ENCODE results near the gene CD24.

DNA sequence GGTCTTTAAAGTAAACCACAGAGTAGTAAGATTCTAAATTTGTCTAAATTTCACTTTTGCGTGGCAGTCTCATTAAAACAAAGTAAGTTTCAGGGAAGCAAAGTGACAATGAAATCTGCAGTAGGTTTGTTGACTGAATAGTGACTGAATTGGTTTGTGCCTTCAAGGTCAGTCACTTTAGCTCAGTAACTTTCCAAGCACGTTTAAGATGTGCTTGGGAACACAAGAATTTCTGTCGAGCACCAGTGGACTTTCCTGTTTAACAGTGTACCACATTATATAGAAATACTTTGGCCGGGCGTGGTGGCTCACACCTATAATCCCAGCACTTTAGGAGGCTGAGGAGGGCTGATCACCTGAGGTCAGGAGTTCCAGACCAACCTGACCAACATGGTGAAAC is 1.7 kb upstream of the CD24 start:
- TF ChIP-seq CEBPB (IDR thresholded peaks at IDR 0.05) (no peak), RAD21 (IDR thresholded peaks at IDR 0.05; ENCODE audit: low read depth) (no peak), CREB1 (IDR thresholded peaks at IDR 0.05; ENCODE audit: low read depth) (no peak), TAF1 (IDR thresholded peaks at IDR 0.05; ENCODE audit: low read depth) (no peak), EP300 (IDR thresholded peaks at IDR 0.05; ENCODE audit: borderline replicate concordance) (no peak), YY1 (IDR thresholded peaks at IDR 0.05; ENCODE audit: low read depth) (no peak), EGR1 (IDR thresholded peaks at IDR 0.05) (no peak), NFIC (IDR thresholded peaks at IDR 0.05) (no peak)
- TF ChIP-seq, protein P1, sequence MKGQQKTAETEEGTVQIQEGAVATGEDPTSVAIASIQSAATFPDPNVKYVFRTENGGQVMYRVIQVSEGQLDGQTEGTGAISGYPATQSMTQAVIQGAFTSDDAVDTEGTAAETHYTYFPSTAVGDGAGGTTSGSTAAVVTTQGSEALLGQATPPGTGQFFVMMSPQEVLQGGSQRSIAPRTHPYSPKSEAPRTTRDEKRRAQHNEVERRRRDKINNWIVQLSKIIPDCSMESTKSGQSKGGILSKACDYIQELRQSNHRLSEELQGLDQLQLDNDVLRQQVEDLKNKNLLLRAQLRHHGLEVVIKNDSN (IDR thresholded peaks at IDR 0.05), result no peak
